Transverse colon (tissue), 4 donors: Measurements from ENCODE around the gene TJP2. TPM values are rescaled to one million over a fixed set of nuclear protein-coding genes. Genes with fewer than 3 reads are reported as not detected.

Experiments
- DNase-seq: peaks from one replicate; pipeline ENCODE4 v3.0.0-alpha.2; 2019
- H3K27ac ChIP-seq, 4 donors: fragments of 200-600 bp; sonication (generic); 2 replicates each; pipeline ENCODE4 v1.5.1; 2016 to 2018; ENCODE audit warnings: inconsistent platforms in 4 of 4
- H3K27me3 ChIP-seq: fragments of 200-600 bp; sonication (generic); 2 replicates; pipeline ENCODE4 v1.5.1; 2017; ENCODE audit warnings: inconsistent platforms
- H3K36me3 ChIP-seq, 4 donors: fragments of 200-600 bp; sonication (generic); 2 replicates each; pipeline ENCODE4 v1.5.1; 2017 to 2019; ENCODE audit warnings: inconsistent platforms in 4 of 4
- H3K4me1 ChIP-seq, 4 donors: fragments of 200-600 bp; sonication (generic); 2 replicates each; pipeline ENCODE4 v1.5.1; 2017 to 2020; ENCODE audit warnings: inconsistent platforms in 4 of 4
- H3K4me3 ChIP-seq, 4 donors: fragments of 200-600 bp; sonication (generic); 1 replicate in 1 of 4; 2 replicates in 3 of 4; pipeline versions ENCODE4 v1.5.1 to v1.6.1; 2017 to 2019; ENCODE audit warnings: inconsistent platforms in 4 of 4
- H3K9me3 ChIP-seq, 2 donors: fragments of 200-600 bp; sonication (generic); 2 replicates each; pipeline ENCODE4 v1.5.1; 2017 to 2019; ENCODE audit warnings: inconsistent platforms in 2 of 2
- EP300 ChIP-seq: sonication (generic); formaldehyde crosslinking; IDR thresholded peaks from one replicate; pipeline ENCODE4 v1.6.1; 2017; ENCODE audit warnings: antibody characterized with exemption, low read depth
- POLR2A ChIP-seq: fragments of 450-650 bp; IDR thresholded peaks from one replicate; pipeline ENCODE4 v1.6.1; 2016; ENCODE audit warnings: antibody characterized with exemption, mild to moderate bottlenecking, moderate library complexity
- POLR2AphosphoS5 ChIP-seq, 3 donors: sonication (generic); formaldehyde crosslinking; IDR thresholded peaks; one replicate each; pipeline ENCODE4 v1.6.1; 2016; ENCODE audit warnings: antibody characterized with exemption in 3 of 3
- WGBS, 2 donors: methylation state at CpG; one replicate each; pipeline ENCODE4 v1.1.5; 2018; ENCODE audit warnings: low coverage in 1 of 2; 5-methylcytosine and 5-hydroxymethylcytosine counted together
- in situ Hi-C, 4 donors: fragments of 200-750 bp; cut with MboI; loops; one replicate each; pipeline versions ENCODE4 v1.15.0 to v1.15.1; 2017; ENCODE audit warnings: low sequenced_read_pairs in 3 of 4, low pct_ligation_motif_present in 1 of 4, low pct_unique_long_range_greater_than_20kb in 1 of 4
- intact Hi-C: fragments of 100-400 bp; cut with DNase I; formaldehyde crosslinking; loops from one replicate; pipeline ENCODE4 v1.15.1; 2023; ENCODE audit warnings: low total_unique reads
- total RNA-seq, 4 donors: library from RNA; depleted of rRNA; stranded (reverse); fragments of >200 nt; gene quantifications; one replicate each; pipeline ENCODE4 v1.1.0, GENCODE V29; 2016
- TF ChIP-seq, protein P1 (sequence below), 5 experiments: fragments of 200-600 bp in 3 of 5; fragments of 450-650 bp in 2 of 5; sonication (generic) in 3 of 5; IDR thresholded peaks; 1 replicate in 2 of 5; 2 replicates in 3 of 5; pipeline ENCODE4 v1.5.1; 2016 to 2017; ENCODE audit warnings: antibody characterized with exemption in 5 of 5, inconsistent platforms in 3 of 5, mild to moderate bottlenecking in 2 of 5, moderate library complexity in 1 of 5

The TJP2 gene
- total RNA-seq, 4 donors from 2014 or later: 128 to 282 (median 202) TPM

DNA sequence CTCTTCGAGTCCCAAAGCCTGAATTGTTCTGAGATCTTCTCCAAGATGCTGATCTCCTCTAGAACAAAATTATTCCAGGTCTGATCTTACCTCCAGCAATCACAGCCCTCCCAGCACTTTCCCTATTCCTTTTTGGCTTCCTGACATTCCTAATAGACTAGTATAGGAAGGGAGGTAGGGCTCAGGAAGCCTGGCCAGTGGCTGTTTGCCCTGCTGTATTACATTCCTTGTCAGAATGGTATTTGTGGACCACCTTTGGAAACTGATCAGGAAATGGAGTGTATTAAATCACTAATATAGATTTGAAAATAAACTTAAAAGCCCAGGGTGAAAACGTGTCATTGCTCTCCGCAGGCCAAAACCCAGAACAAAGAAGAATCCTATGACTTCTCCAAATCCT, 76.6 kb downstream of the TJP2 start:
- no peaks in the 10 kb centered on the region for H3K9me3 ChIP-seq
- DNase-seq: no peak
- WGBS, 2 donors: 63 to 68% methylated on average over 3 of the region's 3 CpGs
- no peak overlapping the region for H3K27ac ChIP-seq
- no peaks in the 10 kb centered on the region for H3K27me3 ChIP-seq
- in situ Hi-C loops: no loop called here
- H3K4me1 ChIP-seq: no peaks in the 10 kb centered on the region
- peaks cover 0 to 45% (median 19%) of the 10 kb centered on the region in 4 donors for H3K36me3 ChIP-seq
- TF ChIP-seq POLR2AphosphoS5 (IDR thresholded peaks at IDR 0.05): no peak
- TF ChIP-seq EP300: no peak
- TF ChIP-seq POLR2A: no peak
- TF ChIP-seq, protein P1, sequence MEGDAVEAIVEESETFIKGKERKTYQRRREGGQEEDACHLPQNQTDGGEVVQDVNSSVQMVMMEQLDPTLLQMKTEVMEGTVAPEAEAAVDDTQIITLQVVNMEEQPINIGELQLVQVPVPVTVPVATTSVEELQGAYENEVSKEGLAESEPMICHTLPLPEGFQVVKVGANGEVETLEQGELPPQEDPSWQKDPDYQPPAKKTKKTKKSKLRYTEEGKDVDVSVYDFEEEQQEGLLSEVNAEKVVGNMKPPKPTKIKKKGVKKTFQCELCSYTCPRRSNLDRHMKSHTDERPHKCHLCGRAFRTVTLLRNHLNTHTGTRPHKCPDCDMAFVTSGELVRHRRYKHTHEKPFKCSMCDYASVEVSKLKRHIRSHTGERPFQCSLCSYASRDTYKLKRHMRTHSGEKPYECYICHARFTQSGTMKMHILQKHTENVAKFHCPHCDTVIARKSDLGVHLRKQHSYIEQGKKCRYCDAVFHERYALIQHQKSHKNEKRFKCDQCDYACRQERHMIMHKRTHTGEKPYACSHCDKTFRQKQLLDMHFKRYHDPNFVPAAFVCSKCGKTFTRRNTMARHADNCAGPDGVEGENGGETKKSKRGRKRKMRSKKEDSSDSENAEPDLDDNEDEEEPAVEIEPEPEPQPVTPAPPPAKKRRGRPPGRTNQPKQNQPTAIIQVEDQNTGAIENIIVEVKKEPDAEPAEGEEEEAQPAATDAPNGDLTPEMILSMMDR (IDR thresholded peaks at IDR 0.05): no peak
- intact Hi-C loops: no loop called here
- H3K4me3 ChIP-seq: no peak overlapping the region

DNA sequence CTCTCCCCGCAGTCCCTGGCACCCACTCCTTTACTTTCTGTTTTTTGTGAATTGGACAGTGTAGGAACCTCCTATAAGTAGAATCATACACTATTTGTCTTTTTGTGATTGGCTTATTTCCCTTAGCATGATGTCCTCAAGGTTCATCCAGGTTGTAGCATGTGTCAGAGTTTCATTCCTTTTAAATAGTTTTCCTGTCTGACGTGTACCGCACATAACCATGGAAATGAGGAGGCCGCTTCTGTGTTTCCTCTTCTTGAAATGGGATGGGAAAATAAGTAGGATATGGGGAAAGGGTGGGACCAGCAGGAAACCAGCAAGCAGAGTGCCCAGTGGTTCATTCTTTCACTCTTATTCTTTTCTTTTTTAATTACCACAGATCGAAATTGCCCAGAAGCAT, 78.4 kb downstream of the TJP2 start:
- no peaks in the 10 kb centered on the region for H3K27me3 ChIP-seq
- in situ Hi-C loops: no loop called here
- H3K4me3 ChIP-seq: no peak overlapping the region

DNA sequence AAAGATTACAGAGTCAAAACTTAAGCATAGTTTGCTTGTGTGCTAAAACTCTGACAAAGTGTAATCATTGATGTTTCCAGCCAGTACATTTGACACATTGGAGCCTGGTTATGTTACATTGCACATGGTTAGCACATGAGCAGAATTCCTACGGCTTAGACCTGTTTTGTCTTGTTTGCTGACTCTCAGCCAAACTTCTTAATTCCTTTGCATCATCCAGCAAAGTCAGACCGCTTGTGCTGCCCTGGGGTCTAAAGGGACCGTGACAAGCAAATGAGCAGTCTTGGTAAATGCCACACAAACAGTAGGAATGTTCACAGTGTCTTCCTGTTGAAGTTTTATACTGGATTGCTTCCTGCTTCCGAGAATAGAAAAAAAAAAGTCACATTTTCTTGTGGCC, 79.0 kb downstream of the TJP2 start:
- Histone ChIP-seq H3K9me3 (no peaks in the 10 kb centered on the region), H3K4me1 (no peaks in the 10 kb centered on the region), H3K36me3 (peaks cover 0 to 28% (median 14%) of the 10 kb centered on the region in 4 donors), H3K4me3 (no peak overlapping the region), H3K27me3 (no peaks in the 10 kb centered on the region), H3K27ac (no peak overlapping the region)
- WGBS, 2 donors: 81% methylated on average over 4 of the region's 4 CpGs; no CpG with 5 or more reads in 1 of the 2 donors
- no peak for DNase-seq
- in situ Hi-C loops (no loop called here), intact Hi-C loops (no loop called here)
- TF ChIP-seq POLR2AphosphoS5 (IDR thresholded peaks at IDR 0.05): no peak
- no peak for TF ChIP-seq POLR2A
- TF ChIP-seq EP300: no peak
- TF ChIP-seq, protein P1 (IDR thresholded peaks at IDR 0.05): no peak

More for the DNA sequence above, 78.4 kb downstream of the TJP2 start:
- no peak overlapping the region for H3K27ac ChIP-seq
- no peaks in the 10 kb centered on the region for H3K9me3 ChIP-seq
- H3K4me1 ChIP-seq: no peaks in the 10 kb centered on the region
- DNase-seq: no peak
- TF ChIP-seq POLR2A (no peak), EP300 (no peak), POLR2AphosphoS5 (IDR thresholded peaks at IDR 0.05) (no peak)
- TF ChIP-seq, protein P1 (IDR thresholded peaks at IDR 0.05): no peak
- WGBS, 2 donors: 89 to 95% methylated on average over 4 to 5 of the region's 5 CpGs
- intact Hi-C loops: no loop called here
- peaks cover 0 to 29% (median 14%) of the 10 kb centered on the region in 4 donors for H3K36me3 ChIP-seq

DNA sequence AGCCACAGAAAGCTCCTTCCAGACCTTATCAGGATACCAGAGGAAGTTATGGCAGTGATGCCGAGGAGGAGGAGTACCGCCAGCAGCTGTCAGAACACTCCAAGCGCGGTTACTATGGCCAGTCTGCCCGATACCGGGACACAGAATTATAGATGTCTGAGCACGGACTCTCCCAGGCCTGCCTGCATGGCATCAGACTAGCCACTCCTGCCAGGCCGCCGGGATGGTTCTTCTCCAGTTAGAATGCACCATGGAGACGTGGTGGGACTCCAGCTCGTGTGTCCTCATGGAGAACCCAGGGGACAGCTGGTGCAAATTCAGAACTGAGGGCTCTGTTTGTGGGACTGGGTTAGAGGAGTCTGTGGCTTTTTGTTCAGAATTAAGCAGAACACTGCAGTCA, 80.1 kb downstream of the TJP2 start:
- in situ Hi-C loops (no loop called here), intact Hi-C loops (no loop called here)
- Histone ChIP-seq H3K27ac (no peak overlapping the region), H3K9me3 (no peaks in the 10 kb centered on the region), H3K36me3 (peaks cover 0 to 25% (median 11%) of the 10 kb centered on the region in 4 donors), H3K4me3 (no peak overlapping the region), H3K4me1 (no peaks in the 10 kb centered on the region), H3K27me3 (no peaks in the 10 kb centered on the region)
- WGBS, 2 donors: 94% methylated on average over 11 of the region's 11 CpGs; no CpG with 5 or more reads in 1 of the 2 donors
- TF ChIP-seq POLR2AphosphoS5 (IDR thresholded peaks at IDR 0.05) (no peak), POLR2A (no peak), EP300 (no peak)
- TF ChIP-seq, protein P1 (IDR thresholded peaks at IDR 0.05): no peak
- no peak for DNase-seq
